A549 (cell line): Measurements from ENCODE around the gene MESP2.

Experiments
- BHLHE40 ChIP-seq: IDR thresholded peaks from 2 replicates; pipeline ENCODE4 v1.6.1; 2012; ENCODE audit warnings: low read depth, low read length, inconsistent platforms
- CEBPB ChIP-seq, 2 experiments: fragments of >200 bp in 1 of 2; sonication (Bioruptor Twin) in 1 of 2; formaldehyde crosslinking in 1 of 2; IDR thresholded peaks; 2 replicates each; pipeline ENCODE4 v1.6.1; 2012 to 2016
- ELK1 ChIP-seq: fragments of 150-350 bp; IDR thresholded peaks from 2 replicates; pipeline ENCODE4 v1.6.1; 2014; ENCODE audit warnings: low read depth, mild to moderate bottlenecking, low read length
- HOXA7 ChIP-seq: fragments of 250-450 bp; sonication (Bioruptor Pico); IDR thresholded peaks from 2 replicates; pipeline ENCODE4 v1.5.0; 2020; ENCODE audit warnings: mild to moderate bottlenecking, moderate library complexity
- JUN ChIP-seq, 2 experiments: fragments of >200 bp; sonication (Bioruptor Twin); formaldehyde crosslinking; IDR thresholded peaks; 2 replicates in 1 of 2; 3 replicates in 1 of 2; pipeline ENCODE4 v1.6.1; 2016 to 2017
- NFE2L2 ChIP-seq: fragments of 150-350 bp; conservative IDR thresholded peaks from 2 replicates; pipeline ENCODE4 v1.6.1; 2014; ENCODE audit warnings: low read length
- POLR2A ChIP-seq: IDR thresholded peaks from 2 replicates; pipeline ENCODE4 v1.6.1; 2012; ENCODE audit warnings: mild to moderate bottlenecking, low read length
- TF ChIP-seq, protein P1 (sequence below): fragments of >200 bp; sonication (Bioruptor Twin); formaldehyde crosslinking; IDR thresholded peaks from 3 replicates; pipeline ENCODE4 v1.5.1; 2016

DNA sequence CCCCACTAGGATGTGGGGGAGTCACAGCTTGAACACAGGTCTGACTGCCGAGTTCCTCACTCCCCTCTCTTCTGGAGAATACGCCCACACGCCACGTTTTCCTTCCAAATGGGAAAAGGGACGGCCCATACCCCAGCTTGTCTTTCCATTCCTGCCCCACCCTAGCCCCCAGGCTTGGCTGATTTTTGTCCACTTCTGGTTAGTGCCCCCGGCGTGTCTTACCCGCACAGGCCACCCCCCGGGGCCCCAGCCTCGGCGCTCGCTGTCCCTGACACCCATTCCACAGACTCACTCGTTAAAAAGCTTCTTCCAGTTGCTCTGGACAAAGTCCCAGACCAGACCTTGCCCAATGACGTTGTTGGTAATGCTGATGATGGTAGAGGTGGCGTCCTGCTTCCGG, 14.5 kb downstream of the MESP2 start:
- TF ChIP-seq BHLHE40 (no peak), POLR2A (no peak), JUN (IDR thresholded peaks at IDR 0.05) (no peak), NFE2L2 (no peak), ELK1 (no peak), HOXA7 (no peak), CEBPB (IDR thresholded peaks at IDR 0.05) (no peak)
- TF ChIP-seq, protein P1, sequence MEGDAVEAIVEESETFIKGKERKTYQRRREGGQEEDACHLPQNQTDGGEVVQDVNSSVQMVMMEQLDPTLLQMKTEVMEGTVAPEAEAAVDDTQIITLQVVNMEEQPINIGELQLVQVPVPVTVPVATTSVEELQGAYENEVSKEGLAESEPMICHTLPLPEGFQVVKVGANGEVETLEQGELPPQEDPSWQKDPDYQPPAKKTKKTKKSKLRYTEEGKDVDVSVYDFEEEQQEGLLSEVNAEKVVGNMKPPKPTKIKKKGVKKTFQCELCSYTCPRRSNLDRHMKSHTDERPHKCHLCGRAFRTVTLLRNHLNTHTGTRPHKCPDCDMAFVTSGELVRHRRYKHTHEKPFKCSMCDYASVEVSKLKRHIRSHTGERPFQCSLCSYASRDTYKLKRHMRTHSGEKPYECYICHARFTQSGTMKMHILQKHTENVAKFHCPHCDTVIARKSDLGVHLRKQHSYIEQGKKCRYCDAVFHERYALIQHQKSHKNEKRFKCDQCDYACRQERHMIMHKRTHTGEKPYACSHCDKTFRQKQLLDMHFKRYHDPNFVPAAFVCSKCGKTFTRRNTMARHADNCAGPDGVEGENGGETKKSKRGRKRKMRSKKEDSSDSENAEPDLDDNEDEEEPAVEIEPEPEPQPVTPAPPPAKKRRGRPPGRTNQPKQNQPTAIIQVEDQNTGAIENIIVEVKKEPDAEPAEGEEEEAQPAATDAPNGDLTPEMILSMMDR, result no peak
